Kidney epithelial cell (primary cell): ENCODE data around the gene DCHS2. TPM values are rescaled to one million over a fixed set of nuclear protein-coding genes. Genes with fewer than 3 reads are reported as not detected.

Experiments used
- DNase-seq: peaks from one replicate; pipeline ENCODE4 v3.0.0-alpha.2; 2010; ENCODE audit warnings: low read depth
- H3K27me3 ChIP-seq: 2 replicates; pipeline ENCODE4 v1.6.0; 2011; ENCODE audit warnings: low read length; ENCODE audit not compliant: control insufficient read depth, insufficient read depth
- H3K36me3 ChIP-seq: 2 replicates; pipeline ENCODE4 v1.5.1; 2011; ENCODE audit warnings: low read length; ENCODE audit not compliant: control insufficient read depth, insufficient read depth
- H3K4me3 ChIP-seq: 2 replicates; pipeline ENCODE4 v1.5.1; 2011; ENCODE audit warnings: low read depth, mild to moderate bottlenecking, control low read depth, low read length
- CTCF ChIP-seq: IDR thresholded peaks from 2 replicates; pipeline ENCODE4 v1.5.1; 2011; ENCODE audit warnings: mild to moderate bottlenecking, moderate library complexity, low read length, control low read depth, inconsistent platforms; ENCODE audit not compliant: insufficient read depth, poor library complexity, severe bottlenecking
- total RNA-seq: library from RNA; depleted of rRNA; stranded (reverse); fragments of >200 nt; gene quantifications from 2 replicates; pipeline ENCODE4 v1.2.3, GENCODE V29; 2015

Gene DCHS2
- total RNA-seq, 1 donor from 2014 or later = 0.75 TPM

- peak; percentile 10 for DNase-seq
- TF ChIP-seq CTCF = peak; percentile 44
Observed at GRCh38 chr4:154399259-154399974, 92.2 kb downstream of the DCHS2 start.

GRCh38 chr4:154390324-154390723, 101.3 kb downstream of the DCHS2 start:
- DNase-seq = no peak

More at GRCh38 chr4:154399259-154399974, 92.2 kb downstream of the DCHS2 start:
- Histone ChIP-seq H3K36me3 (no peaks in the 10 kb centered on the region), H3K4me3 (no peak overlapping the region), H3K27me3 (no peaks in the 10 kb centered on the region)

GRCh38 chr4:154389148-154389547, 102.5 kb downstream of the DCHS2 start:
- TF ChIP-seq CTCF = no peak
- no peaks in the 10 kb centered on the region for H3K27me3 ChIP-seq
- H3K36me3 ChIP-seq = no peaks in the 10 kb centered on the region

More at GRCh38 chr4:154390324-154390723, 101.3 kb downstream of the DCHS2 start:
- Histone ChIP-seq H3K36me3 (no peaks in the 10 kb centered on the region), H3K27me3 (no peaks in the 10 kb centered on the region), H3K4me3 (no peak overlapping the region)
- TF ChIP-seq CTCF = no peak

GRCh38 chr4:154384012-154384411, 107.6 kb downstream of the DCHS2 start:
- H3K27me3 ChIP-seq = no peaks in the 10 kb centered on the region
- no peaks in the 10 kb centered on the region for H3K36me3 ChIP-seq
- H3K4me3 ChIP-seq = no peak overlapping the region
- no peak for TF ChIP-seq CTCF
- DNase-seq = no peak

More at GRCh38 chr4:154389148-154389547, 102.5 kb downstream of the DCHS2 start:
- no peak overlapping the region for H3K4me3 ChIP-seq
- no peak for DNase-seq

- DNase-seq = no peak
- no peak for TF ChIP-seq CTCF
Observed at GRCh38 chr4:154376486-154376885, 115.1 kb downstream of the DCHS2 start.

GRCh38 chr4:154368060-154368459, 123.5 kb downstream of the DCHS2 start:
- Histone ChIP-seq H3K36me3 (no peaks in the 10 kb centered on the region), H3K27me3 (no peaks in the 10 kb centered on the region), H3K4me3 (no peak overlapping the region)
- no peak for DNase-seq
- TF ChIP-seq CTCF = no peak

More at GRCh38 chr4:154376486-154376885, 115.1 kb downstream of the DCHS2 start:
- Histone ChIP-seq H3K36me3 (no peaks in the 10 kb centered on the region), H3K4me3 (no peak overlapping the region), H3K27me3 (no peaks in the 10 kb centered on the region)
